ENCODE data around the gene DLGAP4.

DLGAP4 gene

DNA sequence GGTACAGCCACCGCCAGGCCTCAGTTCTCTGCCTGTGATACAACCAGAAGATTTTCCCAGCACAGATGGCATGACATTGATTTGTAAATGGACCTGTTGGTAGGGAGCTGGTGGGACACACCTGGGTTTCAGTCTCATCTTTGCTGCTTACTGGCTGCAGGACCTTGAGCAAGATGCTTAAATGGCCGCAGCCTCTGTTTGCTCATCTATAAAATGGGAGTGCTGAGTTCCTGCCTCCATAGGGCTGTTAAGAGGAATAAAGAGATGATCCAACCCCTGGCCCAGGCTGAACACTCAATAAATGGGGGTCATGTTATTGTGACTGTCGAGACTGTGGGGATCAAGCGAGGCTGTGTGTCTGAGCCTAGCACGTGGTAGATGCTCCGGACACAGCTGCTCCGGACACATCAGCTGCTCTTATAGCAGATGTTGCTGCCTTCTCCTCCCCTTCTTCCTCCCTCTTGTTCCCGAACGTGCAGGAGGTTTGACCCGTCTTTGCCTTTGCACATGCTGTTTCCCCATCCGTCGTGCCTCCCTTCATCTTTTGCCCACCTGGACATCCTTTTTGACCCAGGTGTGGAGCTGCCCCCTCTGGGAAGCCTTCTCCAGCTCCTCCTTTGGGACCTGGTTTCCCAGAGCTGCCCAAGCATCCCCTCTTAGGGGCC, 29.2 kb downstream of the DLGAP4 start:
- DNase-seq = no peak

DNA sequence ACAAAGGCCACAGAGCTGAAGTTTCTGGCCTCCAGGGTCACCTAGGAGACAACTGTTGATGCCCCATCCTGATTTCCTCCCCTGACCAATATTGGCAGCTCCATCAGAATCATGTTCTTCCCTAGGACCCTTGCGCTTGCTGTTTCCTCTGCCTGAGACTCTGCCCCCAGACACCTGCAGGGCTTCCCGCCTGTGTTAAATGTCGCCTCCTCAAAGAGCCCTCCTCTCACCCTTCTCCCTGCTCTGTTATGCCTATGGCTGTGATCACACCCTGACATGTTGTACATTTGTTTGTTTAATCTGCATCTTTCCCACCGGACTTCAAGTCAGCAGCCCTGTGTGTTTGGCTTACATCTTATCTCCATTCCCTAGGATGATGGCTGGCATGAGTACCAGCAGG, 30.1 kb downstream of the DLGAP4 start:
- DNase-seq = no peak

DNA sequence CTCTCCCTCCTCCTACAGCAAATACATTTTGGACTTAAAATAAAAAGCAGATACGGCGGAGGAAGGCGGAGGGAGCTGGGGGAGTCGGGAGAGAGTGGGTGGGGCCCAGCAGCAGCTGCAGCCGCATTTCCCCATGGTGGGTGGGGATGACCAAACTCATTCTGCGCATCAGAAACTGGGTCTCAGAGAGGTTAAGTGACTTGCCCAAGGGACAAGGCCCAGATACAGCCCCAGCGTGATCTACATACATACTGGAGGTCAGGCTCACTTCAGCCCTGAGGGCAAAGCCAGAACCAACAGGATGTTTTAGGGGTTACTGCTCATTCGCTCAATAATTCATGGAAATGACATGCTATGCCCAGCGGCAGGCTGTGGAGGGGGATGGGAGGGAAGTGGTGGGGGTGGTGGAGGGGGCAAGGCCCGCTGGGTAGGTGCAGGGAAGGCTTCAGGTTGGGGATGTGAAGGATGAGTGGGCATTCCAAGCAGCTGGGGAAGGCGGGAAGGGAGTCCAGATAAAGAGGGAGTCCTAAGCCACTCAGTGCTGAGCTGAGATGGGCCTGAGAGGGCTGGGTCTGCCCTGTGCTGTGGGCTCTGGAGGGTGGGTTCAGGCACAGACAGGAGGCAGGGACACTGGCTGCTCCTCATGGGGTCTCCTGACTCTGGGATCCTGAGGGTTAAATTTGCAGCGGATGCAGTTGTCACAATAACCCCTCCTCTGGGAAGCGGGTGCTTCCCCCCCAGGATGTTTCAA, 31.0 kb downstream of the DLGAP4 start:
- DNase-seq = no peak

DNA sequence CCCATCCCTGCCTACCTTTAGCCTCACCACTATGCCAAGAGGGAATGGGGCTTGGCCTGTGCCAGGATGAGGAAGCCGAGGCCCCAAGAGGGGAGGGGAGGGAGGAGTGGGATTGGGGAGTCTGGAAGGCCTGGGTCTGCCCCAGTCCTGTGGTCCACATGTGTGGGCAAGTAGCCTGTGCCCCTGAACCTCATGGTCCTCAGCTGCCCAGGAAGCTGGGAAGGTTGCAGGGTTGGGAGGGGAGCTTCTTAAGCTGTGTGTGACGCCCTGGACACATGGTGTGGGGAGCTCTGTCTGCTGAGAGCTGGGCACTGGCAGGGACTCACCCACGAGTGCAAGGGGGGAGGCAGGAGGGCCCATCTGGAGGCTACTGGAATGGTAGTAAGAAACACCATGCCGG, 31.7 kb downstream of the DLGAP4 start:
- DNase-seq = no peak

DNA sequence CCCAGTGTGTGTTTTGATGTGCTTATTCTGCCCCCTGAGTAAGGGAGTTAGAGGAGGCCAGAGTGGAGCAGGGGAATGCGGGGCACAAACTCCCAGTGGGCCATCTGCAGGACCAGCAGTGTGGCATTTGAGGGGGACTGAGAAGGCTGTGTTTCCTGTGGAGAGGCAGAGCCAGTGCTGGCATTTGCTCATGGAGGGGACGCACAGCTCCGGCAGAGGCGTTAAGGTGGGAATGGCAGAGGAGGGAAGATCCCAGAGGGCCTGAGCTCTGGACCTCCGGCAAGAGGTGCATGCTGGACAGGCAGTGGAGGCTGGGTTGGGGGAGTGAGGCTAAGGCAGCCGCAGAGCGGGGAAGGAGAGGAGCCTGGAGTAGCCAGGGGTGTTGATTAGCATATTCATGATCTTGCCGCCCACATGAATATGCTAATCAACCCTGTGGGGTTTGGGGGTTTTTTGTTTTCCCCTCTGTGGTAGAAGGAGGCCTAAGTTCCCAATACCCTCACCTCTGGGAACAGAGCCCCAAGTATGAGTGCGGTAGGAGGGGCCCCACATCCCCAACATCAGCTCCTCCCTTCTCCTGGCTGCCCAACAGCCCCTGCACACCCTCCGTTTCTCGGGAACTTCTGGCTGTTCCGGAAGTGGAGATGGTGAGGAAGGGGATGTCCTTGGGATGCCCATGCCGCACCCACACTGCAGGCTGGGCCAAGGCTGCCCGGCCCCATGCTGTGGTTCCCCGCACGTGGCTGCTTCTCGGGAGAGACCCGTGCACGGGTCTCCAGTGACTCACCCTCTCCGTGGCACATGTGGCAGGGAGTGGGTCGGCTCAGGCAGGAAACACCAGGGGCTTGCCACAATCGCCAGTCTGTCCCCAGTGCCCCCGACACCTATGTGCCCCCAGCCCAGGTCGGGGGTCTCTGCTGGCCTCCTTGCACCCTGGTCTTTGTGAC, 33.8 kb downstream of the DLGAP4 start:
- DNase-seq = no peak

DNA sequence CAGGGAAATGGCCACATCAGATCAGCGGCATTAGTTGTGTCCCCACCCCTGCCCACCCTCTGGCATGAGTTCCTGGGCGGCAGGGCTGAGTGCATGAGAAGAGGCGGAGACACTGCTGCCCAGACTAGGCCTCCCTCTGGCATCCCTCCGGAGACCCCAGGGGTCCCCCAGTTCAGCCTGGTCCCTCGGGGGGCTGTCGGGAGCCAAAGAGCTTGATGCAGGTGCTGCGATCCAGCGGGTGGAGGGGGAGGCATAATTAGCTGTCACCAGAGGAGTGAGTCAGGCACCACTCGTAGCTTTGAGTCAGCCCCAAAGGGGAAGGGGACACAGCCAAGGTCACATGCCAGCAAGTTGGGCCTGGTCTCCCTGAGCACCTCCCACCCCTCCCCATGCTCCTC, 34.5 kb downstream of the DLGAP4 start:
- DNase-seq = no peak

DNA sequence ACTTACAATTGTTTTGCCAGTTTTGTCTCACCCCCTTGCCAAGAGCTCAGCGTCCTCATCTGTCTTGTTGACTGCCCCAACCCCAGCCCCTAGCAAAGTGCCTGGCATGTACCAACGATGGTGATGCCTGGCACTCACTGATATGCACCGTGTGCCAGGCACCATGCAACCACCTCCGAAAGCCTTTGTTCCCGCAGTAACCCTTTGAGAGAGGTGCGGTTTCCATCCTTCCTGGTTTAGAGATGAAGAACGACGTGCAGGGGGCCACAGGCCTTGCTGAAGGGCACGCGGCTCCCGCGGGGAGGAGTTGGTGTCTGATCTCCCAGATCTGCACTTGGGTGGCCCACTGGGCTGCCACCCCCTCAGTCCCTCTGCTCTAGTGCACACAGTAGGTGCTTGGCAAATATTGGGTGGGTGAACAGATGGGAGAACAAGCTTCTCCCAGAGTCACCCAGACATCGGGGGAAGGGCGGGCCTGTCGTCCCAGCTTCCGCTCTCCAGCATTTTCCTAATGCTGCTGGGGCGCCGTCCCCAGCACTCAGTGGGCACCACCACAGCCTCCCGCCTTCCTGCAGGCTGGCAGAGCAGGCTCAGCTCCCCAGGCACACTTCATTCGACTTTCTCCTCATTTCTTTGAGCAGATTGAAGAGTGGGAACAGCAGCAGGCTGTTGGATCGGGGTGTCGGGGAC, 35.3 kb downstream of the DLGAP4 start:
- no peak for DNase-seq

DNA sequence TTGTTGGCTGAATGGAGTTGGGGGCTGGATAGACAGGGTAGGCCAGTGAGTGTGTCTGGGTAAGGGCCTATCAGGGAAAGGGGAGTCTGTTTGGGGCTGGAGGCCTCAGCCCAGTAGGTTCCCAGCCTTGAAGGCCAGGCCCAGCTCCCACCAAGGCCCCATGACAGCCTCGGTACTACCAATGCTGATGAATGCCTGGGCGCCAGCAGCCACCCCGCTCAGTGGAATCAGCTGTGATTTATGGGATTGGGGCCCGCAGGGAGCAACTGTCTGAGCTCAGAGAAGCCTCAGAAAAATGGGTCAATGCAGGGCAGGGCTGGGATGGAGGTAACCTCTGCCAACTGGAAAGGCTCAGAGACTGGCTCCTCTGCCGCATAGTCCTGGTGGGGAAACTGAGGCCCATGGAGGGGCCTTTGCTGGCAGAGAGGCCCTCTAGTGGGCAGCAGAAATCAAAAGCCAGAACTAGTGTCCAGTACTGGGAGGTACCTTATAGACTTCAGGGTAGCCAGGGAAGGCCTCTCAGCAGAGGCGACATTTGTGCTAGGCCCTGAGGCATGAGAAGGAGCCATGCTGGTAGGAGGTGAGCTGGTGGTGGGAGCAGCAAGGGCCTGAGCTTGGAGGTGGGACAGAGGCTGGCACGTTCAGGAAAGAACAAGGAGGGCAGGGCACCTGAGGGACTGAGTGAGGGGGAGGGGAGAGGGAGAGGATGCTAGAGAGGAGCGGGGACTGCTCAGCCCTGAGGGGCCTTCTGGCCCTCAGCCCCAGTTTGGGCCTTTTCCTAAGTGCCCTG, 36.4 kb downstream of the DLGAP4 start:
- no peak for DNase-seq

DNA sequence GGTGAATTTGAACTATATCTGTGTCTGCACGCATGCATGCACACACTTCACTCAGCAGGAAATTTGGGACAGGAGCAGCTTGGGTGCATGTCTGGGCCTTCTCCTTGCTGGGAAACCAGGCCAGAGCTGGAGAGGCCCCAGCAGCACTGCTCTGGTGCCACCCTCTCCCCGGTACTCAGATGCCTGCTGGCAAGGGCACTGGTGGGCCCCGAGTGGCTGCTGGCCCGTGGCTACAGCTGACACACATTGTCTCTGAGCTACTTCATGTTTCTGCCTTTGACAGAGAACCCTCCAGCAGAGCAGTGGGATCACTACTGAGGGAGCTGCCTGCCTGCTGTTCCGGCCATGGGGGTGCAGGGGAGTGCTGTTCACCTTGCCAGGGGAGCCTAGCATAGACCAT, 37.5 kb downstream of the DLGAP4 start:
- DNase-seq = no peak

DNA sequence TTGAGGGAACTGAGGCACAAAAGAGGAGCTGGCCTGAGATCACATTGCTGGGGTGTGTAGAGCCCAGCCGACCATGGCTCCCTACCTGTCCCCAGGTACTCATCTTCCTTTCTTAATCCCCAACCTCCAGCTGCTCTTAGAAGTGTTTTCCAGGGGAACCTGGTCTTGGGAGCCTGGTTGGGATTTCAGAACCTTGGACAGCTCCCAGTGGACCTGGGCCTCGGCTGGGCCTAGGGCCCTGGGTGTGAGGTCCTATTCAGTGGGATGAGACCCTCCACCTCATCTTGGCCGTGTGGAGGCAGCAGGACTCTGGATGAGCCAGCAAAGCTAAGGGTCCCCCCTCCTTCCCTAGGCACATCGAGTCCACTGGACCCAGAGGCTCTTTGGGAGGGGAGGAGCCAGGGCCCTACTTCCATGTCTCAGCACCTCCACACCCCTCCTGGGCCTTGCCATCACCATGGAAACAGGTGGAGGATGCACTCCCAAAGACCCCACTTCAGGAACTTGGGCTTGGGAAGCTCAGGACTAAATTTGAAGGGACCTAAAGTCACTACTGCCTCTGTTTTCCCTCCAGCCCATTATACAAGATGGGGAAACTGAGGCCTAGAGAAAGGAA, 38.5 kb downstream of the DLGAP4 start:
- no peak for DNase-seq

DNA sequence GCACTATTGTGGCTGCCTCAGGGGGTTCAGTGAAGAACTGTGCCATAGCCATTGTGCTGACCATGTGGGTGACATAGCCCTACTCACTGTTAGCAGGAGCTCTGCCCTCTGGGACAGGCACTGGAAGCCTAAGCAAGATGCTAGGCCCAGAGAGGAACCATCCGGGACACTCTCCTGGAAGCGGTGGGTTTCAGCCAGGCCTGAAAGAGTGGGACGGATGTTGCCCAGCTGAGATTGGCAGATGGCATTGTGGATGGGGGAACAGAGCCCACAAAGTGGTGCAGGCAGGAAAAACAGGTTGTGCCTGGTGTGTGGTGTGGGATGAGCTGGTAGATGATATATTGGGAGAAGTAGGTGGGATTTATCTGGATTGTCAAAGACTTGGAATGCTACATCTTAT, 40.1 kb downstream of the DLGAP4 start:
- DNase-seq = no peak

DNA sequence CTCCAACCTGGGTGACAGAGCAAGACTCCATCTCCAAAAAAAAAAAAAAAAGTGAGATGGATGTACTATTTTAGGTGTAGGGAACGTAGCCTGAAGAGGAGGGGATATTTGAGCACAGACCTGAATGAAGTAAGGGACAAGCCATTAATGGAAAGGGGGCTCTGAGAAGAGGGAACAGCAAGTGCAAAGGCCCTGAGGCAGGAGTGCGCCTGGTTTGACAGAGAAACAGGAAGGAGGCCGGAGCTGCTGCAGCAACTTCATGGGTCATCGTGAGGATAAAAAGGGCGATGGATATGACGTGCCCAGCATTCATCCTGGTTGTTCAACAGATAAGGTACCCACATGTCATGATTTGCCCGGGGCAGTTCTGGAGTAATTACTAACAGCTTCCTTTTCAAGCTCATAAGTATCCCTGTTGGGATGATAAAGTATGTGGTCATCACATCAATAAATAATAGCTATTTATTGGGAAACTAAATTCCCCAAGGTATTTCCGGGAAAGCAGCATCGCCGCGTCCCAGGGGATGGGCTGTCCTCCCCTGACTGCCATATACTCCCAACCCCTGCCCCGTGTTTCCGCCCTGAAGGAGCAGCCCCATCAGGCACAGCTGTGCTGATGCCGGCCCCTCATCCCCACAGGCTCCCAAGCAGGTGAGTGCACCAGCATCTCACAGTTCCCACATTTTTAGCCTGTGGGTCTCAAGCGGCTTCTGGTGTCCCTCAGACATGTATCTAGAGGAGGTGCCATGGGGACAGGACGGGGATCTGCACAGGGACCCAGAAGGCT, 43.4 kb downstream of the DLGAP4 start:
- no peak for DNase-seq

DNA sequence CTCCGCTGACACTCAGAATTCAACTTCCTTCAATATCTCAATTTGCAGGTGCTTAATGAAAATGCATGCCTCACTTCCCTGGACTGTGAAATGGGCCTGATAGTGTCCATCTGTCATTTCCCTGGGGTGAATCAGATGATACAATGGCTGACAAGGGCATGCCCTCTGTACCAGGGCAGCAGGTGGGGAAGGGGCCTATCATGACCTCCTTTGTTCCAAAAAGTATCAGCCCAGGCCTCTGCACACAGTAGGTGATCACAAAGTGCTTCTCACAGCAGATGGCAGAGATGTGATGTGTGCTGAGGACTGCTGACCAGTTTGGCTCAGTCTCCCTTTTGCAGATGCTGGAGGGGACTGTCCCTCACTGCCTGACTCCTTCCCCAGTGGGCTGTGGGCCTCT, 44.3 kb downstream of the DLGAP4 start:
- DNase-seq = no peak

DNA sequence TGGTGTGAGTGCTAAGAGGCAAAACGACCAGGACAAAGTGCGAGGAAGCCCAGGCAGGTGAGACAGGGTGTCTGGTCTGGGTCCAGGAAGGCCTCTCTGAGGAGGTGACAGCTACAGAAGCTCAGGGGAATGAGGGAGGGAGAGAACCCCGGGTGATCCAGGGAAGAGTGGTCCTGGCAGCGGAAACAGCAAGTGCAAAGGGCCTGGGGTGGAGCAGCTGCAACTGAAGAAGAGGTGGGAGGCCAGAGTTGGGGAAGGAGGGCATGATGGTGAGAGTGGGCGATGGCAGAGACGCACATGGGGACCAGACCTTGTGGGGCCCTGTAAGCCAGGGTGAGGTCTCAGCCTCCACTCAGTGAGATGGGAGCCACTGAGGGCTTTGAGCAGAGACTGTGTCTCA, 45.8 kb downstream of the DLGAP4 start:
- no peak for DNase-seq

DNA sequence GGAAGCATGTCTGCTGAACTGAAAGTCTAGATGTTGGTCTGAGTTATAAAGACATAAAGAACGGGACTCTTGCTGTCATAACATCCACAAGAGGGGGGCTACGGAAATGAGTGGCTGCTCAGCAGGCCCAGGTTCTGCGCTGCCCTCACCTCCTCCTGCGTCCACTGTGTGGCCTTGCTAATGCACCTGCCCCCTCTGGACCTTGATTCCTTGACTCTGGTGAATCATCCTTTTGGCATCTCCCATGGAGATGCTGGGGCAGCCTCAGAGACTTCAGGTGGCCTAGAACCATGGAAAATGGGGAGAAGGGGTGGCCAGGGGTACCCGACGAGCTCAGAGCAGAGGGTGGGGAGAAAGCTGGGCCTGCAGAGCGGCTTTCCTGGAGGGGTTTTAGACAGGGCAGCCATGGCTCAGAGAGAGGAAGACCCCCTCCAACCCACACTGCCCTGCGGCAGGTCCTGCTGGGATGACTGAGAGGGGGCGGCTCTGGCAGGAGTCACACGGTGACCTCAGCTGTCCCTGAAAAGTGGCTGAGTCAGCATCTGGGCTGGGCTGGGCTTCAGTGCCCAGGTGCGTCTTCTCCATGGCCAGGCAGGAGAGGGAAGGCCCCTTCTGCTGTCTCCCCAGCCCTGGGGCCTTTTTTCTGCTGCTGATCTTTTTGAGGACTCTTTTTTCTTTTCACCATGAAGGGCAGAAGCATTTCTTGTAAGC, 46.9 kb downstream of the DLGAP4 start:
- no peak for DNase-seq

DNA sequence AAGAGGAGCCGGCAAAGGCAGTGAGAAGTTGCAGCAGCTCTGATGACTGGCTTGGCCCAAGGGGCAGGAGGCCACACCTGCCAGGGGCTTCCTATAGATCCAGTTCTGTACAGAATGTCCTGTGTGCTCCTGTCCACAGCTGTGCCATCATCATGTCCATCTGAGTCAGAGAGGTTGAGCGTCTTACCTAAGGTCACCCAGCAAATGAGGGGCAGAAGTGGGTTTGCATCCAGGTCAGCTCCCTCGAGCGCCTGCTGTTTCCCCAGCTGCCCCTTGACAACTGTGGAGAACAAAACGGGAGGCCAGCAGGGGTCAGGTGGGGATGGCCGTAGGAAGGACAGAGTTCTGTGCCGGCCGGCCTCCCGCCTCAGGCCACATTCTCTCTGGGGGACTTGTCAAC, 47.6 kb downstream of the DLGAP4 start:
- DNase-seq = no peak

DNA sequence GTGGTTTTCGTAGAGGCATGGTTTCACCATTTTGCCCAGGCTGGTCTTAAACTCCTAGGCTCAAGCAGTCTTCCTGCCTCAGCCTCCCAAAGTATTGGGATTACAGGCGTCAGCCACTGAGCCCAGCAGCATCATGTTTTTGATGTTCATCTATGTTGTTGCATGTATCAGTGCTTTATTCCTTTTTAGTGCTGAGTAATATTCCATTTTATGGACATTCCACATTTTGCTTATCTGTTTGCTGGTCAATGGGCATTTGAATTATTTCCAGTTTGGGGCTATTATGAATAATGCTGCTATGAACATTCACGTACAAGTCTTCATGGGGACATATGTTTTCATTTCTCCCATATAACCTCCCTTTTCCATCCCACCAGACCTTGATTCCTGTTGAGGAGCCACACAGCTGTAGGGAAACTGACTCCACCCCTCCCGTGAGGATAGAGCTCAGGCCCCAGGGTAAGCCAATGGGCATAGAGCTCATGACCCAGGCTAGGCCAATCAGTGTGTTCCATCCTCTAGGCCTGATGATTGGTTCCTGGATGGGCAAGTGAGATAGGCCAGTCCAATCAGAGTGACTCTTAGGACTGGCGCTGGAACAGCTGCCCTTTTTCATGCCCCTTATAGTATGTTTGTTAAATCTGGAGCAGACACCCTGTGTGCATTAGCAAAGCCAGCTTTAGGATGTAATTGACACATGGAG, 49.5 kb downstream of the DLGAP4 start:
- no peak for DNase-seq

DNA sequence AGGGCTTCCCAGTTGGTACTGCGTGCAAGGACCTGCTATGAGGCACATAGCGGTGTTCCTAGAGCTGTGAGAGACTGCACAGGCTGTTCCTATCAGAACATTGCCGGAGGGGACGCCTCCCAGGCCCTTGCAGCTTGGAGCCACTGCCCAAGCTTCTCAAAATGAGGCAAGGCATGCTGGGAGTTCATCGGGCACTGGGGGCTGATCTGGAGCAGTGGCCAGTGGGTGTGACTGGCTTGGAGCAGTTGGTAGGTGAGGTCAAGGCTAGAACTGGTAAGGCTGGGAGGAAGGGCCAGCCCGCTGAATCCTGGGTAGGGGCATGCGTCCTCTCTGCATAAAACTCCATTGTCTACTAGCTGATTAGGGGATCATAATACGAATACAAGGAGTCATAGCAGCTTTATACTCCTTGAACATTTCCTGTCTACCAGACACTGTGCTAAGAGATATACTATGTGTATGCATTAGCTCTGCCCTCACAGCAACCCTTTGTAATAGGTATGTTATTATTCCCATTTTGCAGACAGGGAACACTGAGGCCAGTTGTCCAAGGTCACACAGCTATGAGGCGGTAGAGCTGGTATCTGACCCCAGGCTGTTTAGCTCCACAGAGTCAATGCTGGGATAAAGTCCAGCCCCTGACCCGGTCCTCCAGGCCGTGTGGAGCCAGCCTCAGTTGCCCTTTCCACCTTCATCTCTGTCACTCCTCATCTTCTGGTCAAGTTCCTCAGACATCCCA, 53.7 kb downstream of the DLGAP4 start:
- DNase-seq = no peak

DNA sequence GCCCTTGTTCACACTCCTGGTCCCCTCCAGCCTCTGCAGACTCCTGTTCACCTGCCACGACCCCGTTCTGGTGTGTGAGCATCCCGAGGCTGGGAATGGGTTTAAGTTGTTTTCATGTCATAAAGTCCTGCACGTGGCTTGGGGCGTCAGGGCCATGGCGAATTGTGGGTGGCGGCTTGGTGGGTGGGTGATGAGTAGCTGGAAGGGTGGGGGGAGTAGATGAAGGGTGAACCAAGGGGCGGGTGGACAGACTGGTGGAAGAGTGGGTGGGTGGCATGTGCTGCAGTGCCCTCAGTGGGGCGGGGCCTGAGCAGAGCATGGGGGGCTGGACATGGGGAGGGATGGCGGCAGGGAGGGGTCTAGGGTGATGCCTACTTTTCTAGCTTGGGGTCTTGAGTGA, 54.3 kb downstream of the DLGAP4 start:
- no peak for DNase-seq

Data from NCI-H524 treated with DMSO at 0.1 percent for 48 hours (cell line).